Natural killer cell (primary cell): Measurements from ENCODE around the gene SORBS1. TPM values are rescaled to one million over a fixed set of nuclear protein-coding genes. Genes with fewer than 3 reads are reported as not detected.

Experiments
- ATAC-seq, 3 donors: fragments of 150-1000 bp in 2 of 3; fragments of 200-7000 bp in 1 of 3; cut with Tn5 transposase; 1 replicate in 1 of 3; 2 replicates in 2 of 3; pipeline ENCODE4 v1.10.0; 2021; ENCODE audit warnings: mild to moderate bottlenecking in 2 of 3, moderate library complexity in 2 of 3
- DNase-seq, 2 donors: peaks; one replicate each; pipeline versions ENCODE4 v3.0.0 to v3.0.0-alpha.2; 2013 to 2021; ENCODE audit warnings: mixed read lengths in 1 of 2
- H3K27ac ChIP-seq: one replicate; pipeline ENCODE4 v1.5.1; 2013; ENCODE audit warnings: mild to moderate bottlenecking, low read length
- H3K27me3 ChIP-seq: one replicate; pipeline ENCODE4 v1.6.1; 2013; ENCODE audit warnings: low read length; ENCODE audit not compliant: control insufficient read depth, insufficient read depth
- H3K36me3 ChIP-seq: one replicate; pipeline ENCODE4 v1.6.1; 2013; ENCODE audit warnings: low read length; ENCODE audit not compliant: control insufficient read depth, insufficient read depth
- H3K4me1 ChIP-seq: one replicate; pipeline ENCODE4 v1.6.1; 2013; ENCODE audit warnings: low read length; ENCODE audit not compliant: control insufficient read depth, insufficient read depth
- H3K4me3 ChIP-seq: one replicate; pipeline ENCODE4 v1.5.1; 2013; ENCODE audit warnings: low read length
- H3K9me3 ChIP-seq: one replicate; pipeline ENCODE4 v1.6.1; 2013; ENCODE audit warnings: low read length; ENCODE audit not compliant: control insufficient read depth, insufficient read depth
- H3K27ac Mint-ChIP-seq, 2 donors: one replicate each; pipeline ENCODE4 v1.8.0; 2022; ENCODE audit warnings: mild to moderate bottlenecking in 2 of 2, mixed read lengths in 2 of 2, moderate library complexity in 1 of 2
- H3K27me3 Mint-ChIP-seq, 2 donors: one replicate each; pipeline ENCODE4 v1.8.0; 2022; ENCODE audit warnings: low read depth in 2 of 2, mixed read lengths in 2 of 2
- H3K36me3 Mint-ChIP-seq: one replicate; pipeline ENCODE4 v1.8.0; 2022; ENCODE audit warnings: mixed read lengths
- H3K4me1 Mint-ChIP-seq, 2 donors: one replicate each; pipeline ENCODE4 v1.8.0; 2022; ENCODE audit warnings: mixed read lengths in 2 of 2
- H3K4me3 Mint-ChIP-seq: one replicate; pipeline ENCODE4 v1.8.0; 2022; ENCODE audit warnings: mild to moderate bottlenecking, moderate library complexity, mixed read lengths
- H3K9me3 Mint-ChIP-seq, 2 donors: one replicate each; pipeline ENCODE4 v1.8.0; 2022; ENCODE audit warnings: mixed read lengths in 2 of 2
- whole genome bisulfite sequencing: methylation state at CpG from one replicate; pipeline ENCODE4 v1.1.7; 2013; ENCODE audit warnings: missing lambda C conversion rate; ENCODE audit not compliant: insufficient coverage; 5-methylcytosine and 5-hydroxymethylcytosine counted together
- intact Hi-C: fragments of 100-400 bp; cut with micrococcal nuclease; formaldehyde crosslinking; loops from one replicate; pipeline ENCODE4 v1.14.2; 2022
- total RNA-seq, 4 donors: library from RNA; stranded (reverse); fragments of 120-200 nt in 1 of 4; gene quantifications; one replicate each; pipeline versions ENCODE4 v1.2.3 to v1.2.4, GENCODE V29; 2013 to 2022
- TF ChIP-seq, protein P1 (sequence below): fragments of 200-600 bp; IDR thresholded peaks from one replicate; pipeline ENCODE4 v1.8.0; 2022; ENCODE audit warnings: antibody characterized with exemption

The SORBS1 gene
- total RNA-seq, 3 donors from 2014 or later (not counting 1 experiment from before 2014, with no cell fraction given): 2.4 to 5.4 (median 2.8) TPM

- DNase-seq (no peak), ATAC-seq (no peak)
- TF ChIP-seq, protein P1, sequence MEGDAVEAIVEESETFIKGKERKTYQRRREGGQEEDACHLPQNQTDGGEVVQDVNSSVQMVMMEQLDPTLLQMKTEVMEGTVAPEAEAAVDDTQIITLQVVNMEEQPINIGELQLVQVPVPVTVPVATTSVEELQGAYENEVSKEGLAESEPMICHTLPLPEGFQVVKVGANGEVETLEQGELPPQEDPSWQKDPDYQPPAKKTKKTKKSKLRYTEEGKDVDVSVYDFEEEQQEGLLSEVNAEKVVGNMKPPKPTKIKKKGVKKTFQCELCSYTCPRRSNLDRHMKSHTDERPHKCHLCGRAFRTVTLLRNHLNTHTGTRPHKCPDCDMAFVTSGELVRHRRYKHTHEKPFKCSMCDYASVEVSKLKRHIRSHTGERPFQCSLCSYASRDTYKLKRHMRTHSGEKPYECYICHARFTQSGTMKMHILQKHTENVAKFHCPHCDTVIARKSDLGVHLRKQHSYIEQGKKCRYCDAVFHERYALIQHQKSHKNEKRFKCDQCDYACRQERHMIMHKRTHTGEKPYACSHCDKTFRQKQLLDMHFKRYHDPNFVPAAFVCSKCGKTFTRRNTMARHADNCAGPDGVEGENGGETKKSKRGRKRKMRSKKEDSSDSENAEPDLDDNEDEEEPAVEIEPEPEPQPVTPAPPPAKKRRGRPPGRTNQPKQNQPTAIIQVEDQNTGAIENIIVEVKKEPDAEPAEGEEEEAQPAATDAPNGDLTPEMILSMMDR: no peak
- intact Hi-C loops: no loop called here
- Mint-ChIP-seq H3K27ac (no peak overlapping the region), H3K36me3 (peaks cover 6% of the 10 kb centered on the region), H3K4me3 (no peak overlapping the region), H3K27me3 (no peaks in the 10 kb centered on the region), H3K9me3 (no peaks in the 10 kb centered on the region), H3K4me1 (peaks cover 4 to 5% of the 10 kb centered on the region in 2 donors)
- no peaks in the 10 kb centered on the region for H3K9me3 ChIP-seq
- H3K36me3 ChIP-seq: peaks cover 11% of the 10 kb centered on the region
- H3K4me1 ChIP-seq: no peaks in the 10 kb centered on the region
- WGBS: 77% methylated on average over 6 of the region's 6 CpGs
- H3K4me3 ChIP-seq: no peak overlapping the region
- H3K27me3 ChIP-seq: no peaks in the 10 kb centered on the region
- H3K27ac ChIP-seq: no peak overlapping the region
Measured at GRCh38 chr10:95264227-95265051, 296.7 kb downstream of the SORBS1 start.

GRCh38 chr10:95263864-95264226, 297.3 kb downstream of the SORBS1 start:
- TF ChIP-seq, protein P1: no peak
- H3K9me3 Mint-ChIP-seq: no peaks in the 10 kb centered on the region
- WGBS: 82% methylated on average over 7 of the region's 7 CpGs
- DNase-seq (no peak), ATAC-seq (no peak)
- no peaks in the 10 kb centered on the region for H3K27me3 Mint-ChIP-seq
- peaks cover 6% of the 10 kb centered on the region for H3K36me3 Mint-ChIP-seq
- H3K4me3 Mint-ChIP-seq: no peak overlapping the region
- H3K27ac Mint-ChIP-seq: no peak overlapping the region
- H3K27me3 ChIP-seq: no peaks in the 10 kb centered on the region
- H3K36me3 ChIP-seq: peaks cover 11% of the 10 kb centered on the region
- no peaks in the 10 kb centered on the region for H3K9me3 ChIP-seq
- intact Hi-C loops: no loop called here
- H3K27ac ChIP-seq: no peak overlapping the region
- H3K4me3 ChIP-seq: no peak overlapping the region
- H3K4me1 Mint-ChIP-seq: peaks cover 4 to 5% of the 10 kb centered on the region in 2 donors
- no peaks in the 10 kb centered on the region for H3K4me1 ChIP-seq

DNA sequence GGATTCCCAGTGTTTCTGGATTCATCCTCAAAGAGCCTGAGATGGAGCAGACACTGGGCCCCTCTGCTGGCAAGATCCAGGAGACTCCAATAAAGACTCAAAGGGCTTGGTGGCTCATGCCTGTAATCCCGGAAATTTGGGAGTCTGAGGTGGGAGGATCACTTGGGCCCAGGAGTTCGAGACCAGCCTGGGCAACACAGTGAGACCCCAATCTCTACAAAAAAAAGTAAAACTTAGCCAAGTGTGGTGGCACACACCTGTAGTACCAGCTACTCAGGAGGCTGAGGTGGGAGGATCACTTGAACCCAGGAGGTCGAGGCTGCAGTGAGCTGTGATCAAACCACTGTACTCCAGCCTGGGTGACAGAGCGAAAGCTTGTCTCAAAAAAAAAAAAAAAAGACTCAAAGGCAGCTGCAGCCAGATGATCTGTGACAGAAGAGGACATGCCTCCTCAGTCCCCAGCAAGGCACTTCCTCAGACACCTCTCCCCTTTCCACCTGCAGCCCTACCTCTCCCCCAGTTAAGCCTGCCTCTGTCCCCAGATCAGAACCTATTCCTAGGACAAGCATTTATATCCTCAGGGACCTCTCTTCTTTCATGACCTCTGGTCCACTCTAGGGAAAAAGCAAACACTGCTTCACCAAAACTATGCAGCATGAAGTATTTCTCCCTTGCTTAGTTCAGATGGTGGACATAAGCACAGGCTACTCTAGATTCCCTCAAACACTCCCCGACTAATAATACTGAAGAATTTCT, 298.2 kb downstream of the SORBS1 start:
- H3K36me3 ChIP-seq: peaks cover 9% of the 10 kb centered on the region

More for the DNA sequence above, 298.2 kb downstream of the SORBS1 start:
- Histone ChIP-seq H3K4me1 (no peaks in the 10 kb centered on the region), H3K9me3 (no peaks in the 10 kb centered on the region), H3K4me3 (no peak overlapping the region), H3K27ac (no peak overlapping the region), H3K27me3 (no peaks in the 10 kb centered on the region)
- WGBS: 66% methylated on average over 4 of the region's 5 CpGs
- H3K4me1 Mint-ChIP-seq: peaks cover 4 to 5% of the 10 kb centered on the region in 2 donors
- no peak overlapping the region for H3K27ac Mint-ChIP-seq
- peaks cover 6% of the 10 kb centered on the region for H3K36me3 Mint-ChIP-seq
- H3K27me3 Mint-ChIP-seq: no peaks in the 10 kb centered on the region
- ATAC-seq (no peak), DNase-seq (no peak)
- TF ChIP-seq, protein P1: no peak
- no peaks in the 10 kb centered on the region for H3K9me3 Mint-ChIP-seq
- intact Hi-C loops: no loop called here
- H3K4me3 Mint-ChIP-seq: no peak overlapping the region
